Fibroblast of mammary gland (primary cell): ENCODE results near the gene ARHGAP42.

Experiments used
- DNase-seq: peaks from one replicate; pipeline ENCODE4 v3.0.0-alpha.2; 2010; ENCODE audit warnings: low read depth
- H3K4me3 ChIP-seq: 2 replicates; pipeline ENCODE4 v1.5.1; 2011; ENCODE audit warnings: low read depth, mild to moderate bottlenecking, low read length, moderate library complexity; ENCODE audit not compliant: control insufficient read depth
- TF ChIP-seq, protein P1 (sequence below): conservative IDR thresholded peaks from 2 replicates; pipeline ENCODE4 v1.5.1; 2011; ENCODE audit warnings: low read depth, low read length, inconsistent platforms; ENCODE audit not compliant: control insufficient read depth, insufficient read depth

The ARHGAP42 gene

DNA sequence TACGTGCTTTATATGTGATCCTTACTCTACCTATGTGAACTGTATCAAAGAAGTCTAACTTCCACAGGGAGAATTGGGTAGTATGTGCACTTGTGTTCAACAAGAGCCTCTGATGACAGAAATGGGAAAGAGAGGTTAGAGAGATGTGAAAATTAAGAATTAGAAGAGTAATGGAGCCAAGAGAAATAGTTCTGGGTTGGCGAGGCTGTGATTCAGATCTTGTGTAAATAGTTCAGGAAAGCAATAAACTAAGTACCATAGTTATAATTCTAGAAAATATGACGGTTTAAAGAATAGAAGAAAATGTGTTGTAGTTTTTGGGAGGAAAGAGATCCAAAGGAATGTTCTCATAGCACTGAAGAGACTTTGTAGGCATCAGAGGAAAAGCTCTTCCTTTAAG lies 112.4 kb downstream of the ARHGAP42 start:
- TF ChIP-seq, protein P1, sequence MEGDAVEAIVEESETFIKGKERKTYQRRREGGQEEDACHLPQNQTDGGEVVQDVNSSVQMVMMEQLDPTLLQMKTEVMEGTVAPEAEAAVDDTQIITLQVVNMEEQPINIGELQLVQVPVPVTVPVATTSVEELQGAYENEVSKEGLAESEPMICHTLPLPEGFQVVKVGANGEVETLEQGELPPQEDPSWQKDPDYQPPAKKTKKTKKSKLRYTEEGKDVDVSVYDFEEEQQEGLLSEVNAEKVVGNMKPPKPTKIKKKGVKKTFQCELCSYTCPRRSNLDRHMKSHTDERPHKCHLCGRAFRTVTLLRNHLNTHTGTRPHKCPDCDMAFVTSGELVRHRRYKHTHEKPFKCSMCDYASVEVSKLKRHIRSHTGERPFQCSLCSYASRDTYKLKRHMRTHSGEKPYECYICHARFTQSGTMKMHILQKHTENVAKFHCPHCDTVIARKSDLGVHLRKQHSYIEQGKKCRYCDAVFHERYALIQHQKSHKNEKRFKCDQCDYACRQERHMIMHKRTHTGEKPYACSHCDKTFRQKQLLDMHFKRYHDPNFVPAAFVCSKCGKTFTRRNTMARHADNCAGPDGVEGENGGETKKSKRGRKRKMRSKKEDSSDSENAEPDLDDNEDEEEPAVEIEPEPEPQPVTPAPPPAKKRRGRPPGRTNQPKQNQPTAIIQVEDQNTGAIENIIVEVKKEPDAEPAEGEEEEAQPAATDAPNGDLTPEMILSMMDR = no peak
- H3K4me3 ChIP-seq = no peak overlapping the region
- no peak for DNase-seq

DNA sequence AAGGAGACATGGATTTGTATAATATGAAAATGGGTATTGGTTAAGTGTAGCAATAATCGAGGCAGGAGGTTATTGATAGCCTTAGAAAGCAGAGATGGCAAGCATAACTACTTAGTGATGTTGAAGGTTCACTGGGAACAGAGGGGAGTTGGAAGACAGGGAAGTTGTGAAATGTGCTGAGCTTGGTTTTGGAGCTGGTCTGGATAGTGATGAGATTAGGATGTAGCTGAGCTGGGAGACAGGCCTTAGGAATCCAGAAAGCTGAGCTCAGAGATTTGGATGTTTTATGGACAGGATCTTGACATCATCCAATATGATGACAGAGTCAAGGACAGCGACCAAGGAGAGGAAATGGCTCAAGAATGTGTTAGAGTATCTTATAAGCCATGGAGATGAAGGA lies 113.1 kb downstream of the ARHGAP42 start:
- TF ChIP-seq, protein P1 = no peak
- DNase-seq = no peak
- no peak overlapping the region for H3K4me3 ChIP-seq

- DNase-seq = no peak
- H3K4me3 ChIP-seq = no peak overlapping the region
- TF ChIP-seq, protein P1 = no peak
Measured at GRCh38 chr11:100801225-100801999, 114.3 kb downstream of the ARHGAP42 start.

DNA sequence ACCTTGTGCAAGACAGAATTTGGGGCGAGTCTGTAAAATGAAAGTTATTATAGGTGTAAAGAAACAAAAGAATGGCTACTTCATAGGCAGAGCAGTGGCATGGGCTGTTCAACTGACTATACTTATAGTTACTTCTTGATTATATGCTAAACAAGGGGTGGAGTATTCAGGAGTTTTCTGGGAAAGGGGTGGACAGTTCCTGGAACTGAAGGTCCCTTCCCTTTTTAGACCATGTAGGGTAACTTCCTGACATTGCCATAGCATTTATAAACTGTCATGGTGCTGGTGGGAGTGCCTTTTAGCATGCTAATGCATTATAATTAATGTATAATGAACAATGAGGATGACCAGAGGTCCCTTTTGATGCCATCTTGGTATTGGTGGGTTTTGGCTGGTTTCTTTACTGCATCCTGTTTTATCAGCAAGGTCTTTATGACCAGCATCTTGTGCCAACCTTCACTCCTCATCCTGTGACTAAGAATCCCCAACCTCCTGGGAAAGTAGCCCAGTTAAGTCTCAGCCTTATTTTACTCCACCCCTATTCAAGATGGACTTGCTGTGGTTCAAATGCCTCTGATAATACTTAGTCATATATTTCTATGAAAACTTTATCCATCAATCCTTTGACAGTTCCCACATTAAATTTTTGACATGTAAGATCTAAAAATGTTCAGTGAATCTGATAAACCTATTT lies 118.6 kb downstream of the ARHGAP42 start:
- TF ChIP-seq, protein P1 = no peak
- DNase-seq = peak; percentile 80

GRCh38 chr11:100806296-100806695 lies 119.2 kb downstream of the ARHGAP42 start:
- TF ChIP-seq, protein P1 = no peak
- no peak overlapping the region for H3K4me3 ChIP-seq
- no peak for DNase-seq

More for the DNA sequence above, 118.6 kb downstream of the ARHGAP42 start:
- no peak overlapping the region for H3K4me3 ChIP-seq

GRCh38 chr11:100808904-100809491 lies 121.9 kb downstream of the ARHGAP42 start:
- no peak overlapping the region for H3K4me3 ChIP-seq
- TF ChIP-seq, protein P1 = no peak
- DNase-seq = peak; percentile 52
